ENCODE data around the gene SLC22A31. TPM values are rescaled to one million over a fixed set of nuclear protein-coding genes. Genes with fewer than 3 reads are reported as not detected.
"Not testable (repeated sequence)": the region's sequence is repeated elsewhere in the genome, so short reads cannot be mapped to it uniquely, and the experiment has no call there.

Gene SLC22A31
- total RNA-seq, 1 experiment from 2014 or later = 6.7 TPM

- Histone ChIP-seq H3K27me3 (replicated peaks; ENCODE audit: control insufficient read depth, insufficient read depth, low read length) (no peaks in the 10 kb centered on the region; the same call in 1 of the 2 replicates), H3K4me1 (peaks cover 8% of the 10 kb centered on the region), H3K36me3 (ENCODE audit: control insufficient read depth, insufficient read depth, low read length) (no peaks in the 10 kb centered on the region), H3K9me3 (no peaks in the 10 kb centered on the region), H3K4me3 (ENCODE audit: low read depth, low read length) (no peak overlapping the region)
- no peak for TF ChIP-seq CTCF (IDR thresholded peaks at IDR 0.05; ENCODE audit: insufficient read depth in 1 of 2, low read depth in 1 of 2, low read length in 1 of 2, severe bottlenecking in 1 of 2, unreplicated experiment in 1 of 2)
- H3K4me1 Mint-ChIP-seq (ENCODE audit: low read depth, unreplicated experiment) = no peaks in the 10 kb centered on the region
- no peaks in the 10 kb centered on the region for H3K36me3 Mint-ChIP-seq (ENCODE audit: insufficient read depth, unreplicated experiment)
- H3K4me3 Mint-ChIP-seq (ENCODE audit: unreplicated experiment) = no peak overlapping the region
- intact Hi-C loops (cut with micrococcal nuclease; ENCODE audit: unreplicated experiment) = no loop called here
- ChIA-PET CTCF (no interaction called here), POLR2A (no interaction called here)
- no TSS peak for BruUV-seq (replicated peaks)
- no peak overlapping the region for H3K27ac Mint-ChIP-seq (ENCODE audit: unreplicated experiment)
- H3K27me3 Mint-ChIP-seq (ENCODE audit: insufficient read depth, unreplicated experiment) = no peaks in the 10 kb centered on the region
- no peaks in the 10 kb centered on the region for H3K9me3 Mint-ChIP-seq (ENCODE audit: unreplicated experiment)
- DNase-seq = no peak
These were observed 5.7 kb downstream of the SLC22A31 start for GRCh38 chr16:89194340-89195311.

DNA sequence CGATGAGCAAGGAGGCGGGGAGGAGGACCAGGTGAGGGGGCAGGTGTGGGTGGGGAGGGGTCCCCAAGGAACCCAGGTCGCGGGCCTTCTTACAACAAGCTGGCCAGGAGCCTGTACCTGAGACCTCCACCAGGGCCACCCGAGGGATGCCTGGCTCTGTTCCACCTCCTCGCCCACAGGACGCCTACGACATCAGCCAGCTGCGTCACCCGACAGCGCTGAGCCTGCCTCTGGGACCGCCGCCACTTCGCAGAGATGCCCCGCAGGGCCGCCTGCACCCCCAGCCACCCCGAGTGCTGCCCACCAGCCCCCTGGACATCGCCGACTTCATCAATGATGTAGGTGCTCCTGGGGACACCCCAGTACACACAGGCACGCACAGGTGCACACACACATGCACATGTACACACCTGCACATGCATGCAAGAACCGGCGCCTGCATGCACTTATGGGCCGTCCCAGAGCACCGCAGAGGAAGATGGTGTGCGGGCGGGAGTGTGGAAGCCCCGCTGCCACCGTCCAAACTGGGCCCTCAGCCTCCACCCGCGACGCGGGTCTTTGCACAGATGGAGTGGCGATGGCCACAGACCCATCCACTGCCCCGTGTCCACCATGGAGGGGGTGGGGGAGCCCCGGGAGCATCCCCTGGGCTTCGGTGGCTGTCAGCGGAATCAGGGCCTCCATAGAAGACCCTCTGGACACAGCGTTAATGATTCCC lies 6.6 kb downstream of the SLC22A31 start:
- peak in 1 of 2 experiments; percentile 42 for DNase-seq
- CTCF ChIA-PET = no interaction called here
- Mint-ChIP-seq H3K4me1 (ENCODE audit: low read depth, unreplicated experiment) (no peaks in the 10 kb centered on the region), H3K27ac (ENCODE audit: unreplicated experiment) (no peak overlapping the region), H3K9me3 (ENCODE audit: unreplicated experiment) (no peaks in the 10 kb centered on the region), H3K4me3 (ENCODE audit: unreplicated experiment) (no peak overlapping the region), H3K27me3 (ENCODE audit: insufficient read depth, unreplicated experiment) (no peaks in the 10 kb centered on the region), H3K36me3 (ENCODE audit: insufficient read depth, unreplicated experiment) (no peaks in the 10 kb centered on the region)
- BruUV-seq (replicated peaks) = no TSS peak
- Histone ChIP-seq H3K36me3 (ENCODE audit: control insufficient read depth, insufficient read depth, low read length) (no peaks in the 10 kb centered on the region), H3K4me1 (peaks cover 4% of the 10 kb centered on the region; the same call in 1 of the 2 replicates), H3K4me3 (ENCODE audit: low read depth, low read length) (no peak overlapping the region), H3K9me3 (no peaks in the 10 kb centered on the region), H3K27me3 (replicated peaks; ENCODE audit: control insufficient read depth, insufficient read depth, low read length) (no peaks in the 10 kb centered on the region)
- no peak for TF ChIP-seq CTCF (IDR thresholded peaks at IDR 0.05; ENCODE audit: insufficient read depth in 1 of 2, low read depth in 1 of 2, low read length in 1 of 2, severe bottlenecking in 1 of 2, unreplicated experiment in 1 of 2)
- POLR2A ChIA-PET = no interaction called here
- intact Hi-C loops (cut with micrococcal nuclease; ENCODE audit: unreplicated experiment) = no loop called here

DNA sequence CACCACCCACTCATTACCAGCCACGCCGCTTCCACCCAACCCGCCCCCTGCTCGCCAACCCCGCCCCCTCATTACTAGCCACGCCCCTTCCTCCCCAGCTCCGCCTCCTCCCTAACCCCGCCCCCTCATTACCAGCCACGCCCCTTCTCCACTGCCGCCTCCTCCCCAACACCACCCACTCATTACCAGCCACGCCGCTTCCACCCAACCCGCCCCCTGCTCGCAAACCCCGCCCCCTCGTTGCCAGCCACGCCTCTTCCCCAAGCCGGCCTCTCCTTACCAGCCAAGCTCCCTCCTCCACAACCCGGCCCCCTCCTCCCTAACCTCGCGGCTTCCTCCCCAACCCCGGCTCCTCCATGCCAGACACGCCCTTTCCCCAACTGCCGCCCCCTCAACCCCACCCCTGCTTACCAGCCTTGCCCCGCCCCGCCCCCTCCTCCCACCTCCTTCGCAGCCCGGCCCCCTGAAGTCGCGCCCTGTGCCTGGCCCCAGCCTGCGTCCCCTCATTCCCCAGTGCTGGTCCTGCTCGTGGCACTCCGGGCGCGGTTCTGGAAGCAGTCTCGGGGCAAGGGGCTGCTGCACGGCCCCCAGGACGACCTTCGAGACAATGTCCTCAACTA lies 7.3 kb downstream of the SLC22A31 start:
- Histone ChIP-seq H3K36me3 (ENCODE audit: control insufficient read depth, insufficient read depth, low read length) (no peaks in the 10 kb centered on the region), H3K9me3 (no peaks in the 10 kb centered on the region), H3K4me3 (ENCODE audit: low read depth, low read length) (no peak overlapping the region), H3K27me3 (replicated peaks; ENCODE audit: control insufficient read depth, insufficient read depth, low read length) (no peaks in the 10 kb centered on the region), H3K4me1 (peaks cover 4% of the 10 kb centered on the region; the same call in 1 of the 2 replicates)
- Mint-ChIP-seq H3K36me3 (ENCODE audit: insufficient read depth, unreplicated experiment) (no peaks in the 10 kb centered on the region), H3K9me3 (ENCODE audit: unreplicated experiment) (no peaks in the 10 kb centered on the region), H3K27ac (ENCODE audit: unreplicated experiment) (no peak overlapping the region), H3K4me1 (ENCODE audit: low read depth, unreplicated experiment) (no peaks in the 10 kb centered on the region), H3K27me3 (ENCODE audit: insufficient read depth, unreplicated experiment) (no peaks in the 10 kb centered on the region), H3K4me3 (ENCODE audit: unreplicated experiment) (no peak overlapping the region)
- TF ChIP-seq CTCF (IDR thresholded peaks at IDR 0.05; ENCODE audit: insufficient read depth in 1 of 2, low read depth in 1 of 2, low read length in 1 of 2, severe bottlenecking in 1 of 2, unreplicated experiment in 1 of 2) = no peak
- BruUV-seq (replicated peaks) = no TSS peak
- POLR2A ChIA-PET = interaction anchor here (0.7 kb wide), 1 partner anchor 8 kb away, joined by 4 read pairs; no protein-coding TSS in a partner anchor
- intact Hi-C loops (cut with micrococcal nuclease; ENCODE audit: unreplicated experiment) = loop anchor here (1.0 kb wide), 1 partner anchor 22 kb away; the partner anchor contains the start of gene CDH15
- CTCF ChIA-PET = no interaction called here
- peak in 1 of 2 experiments; percentile 80 for DNase-seq

GRCh38 chr16:89192186-89192955 lies 8.0 kb downstream of the SLC22A31 start:
- H3K4me3 Mint-ChIP-seq (ENCODE audit: unreplicated experiment); BruUV-seq (replicated peaks); H3K4me1 ChIP-seq; H3K36me3 ChIP-seq (ENCODE audit: control insufficient read depth, insufficient read depth, low read length); H3K27ac Mint-ChIP-seq (ENCODE audit: unreplicated experiment); H3K9me3 Mint-ChIP-seq (ENCODE audit: unreplicated experiment); H3K27me3 ChIP-seq (replicated peaks; ENCODE audit: control insufficient read depth, insufficient read depth, low read length); H3K9me3 ChIP-seq; H3K27me3 Mint-ChIP-seq (ENCODE audit: insufficient read depth, unreplicated experiment); H3K36me3 Mint-ChIP-seq (ENCODE audit: insufficient read depth, unreplicated experiment); H3K4me1 Mint-ChIP-seq (ENCODE audit: low read depth, unreplicated experiment): not testable (repeated sequence)
- peak overlapping the region; percentile 24 for H3K4me3 ChIP-seq (ENCODE audit: low read depth, low read length)
- POLR2A ChIA-PET = interaction anchor here (0.5 to 0.7 kb wide), 2 partner anchors 9 to 25 kb away, joined by 4 read pairs; no protein-coding TSS in a partner anchor
- peak; percentile 66 to 91 for DNase-seq
- intact Hi-C loops (cut with micrococcal nuclease; ENCODE audit: unreplicated experiment) = loop anchor here (1.0 kb wide), 1 partner anchor 21 kb away; the partner anchor contains the start of gene CDH15
- CTCF ChIA-PET = interaction anchor here (0.6 kb wide), 1 partner anchor 24 kb away, joined by 4 read pairs; no protein-coding TSS in a partner anchor
